Upper lobe of left lung (tissue), 6 donors: ENCODE data around the gene PIK3R2. TPM values are rescaled to one million over a fixed set of nuclear protein-coding genes. Genes with fewer than 3 reads are reported as not detected.
A peak's percentile ranks its signal among the peaks of the same experiment; 100 is the strongest.

Experiments
- ATAC-seq, 2 donors: fragments of 200-7000 bp; cut with Tn5 transposase; one replicate each; pipeline ENCODE4 v1.9.1; 2022; ENCODE audit warnings: mild to moderate bottlenecking in 2 of 2, moderate library complexity in 2 of 2; ENCODE audit not compliant: low FRiP score in 2 of 2
- DNase-seq, 2 donors: peaks; one replicate each; pipeline ENCODE4 v3.0.0-alpha.2; 2019 to 2020
- H3K27ac ChIP-seq, 4 donors: fragments of 200-600 bp; sonication (generic); one replicate each; pipeline ENCODE4 v1.5.1; 2016 to 2019
- H3K27me3 ChIP-seq, 4 donors: fragments of 200-600 bp; sonication (generic); one replicate each; pipeline ENCODE4 v1.5.1; 2017 to 2019
- H3K36me3 ChIP-seq, 4 donors: fragments of 200-600 bp; sonication (generic); one replicate each; pipeline ENCODE4 v1.5.1; 2016 to 2019
- H3K4me1 ChIP-seq, 4 donors: fragments of 200-600 bp; sonication (generic); one replicate each; pipeline ENCODE4 v1.5.1; 2018 to 2019
- H3K4me3 ChIP-seq, 4 donors: fragments of 200-600 bp; sonication (generic); one replicate each; pipeline ENCODE4 v1.5.1; 2017 to 2019; ENCODE audit warnings: mild to moderate bottlenecking in 2 of 4, moderate library complexity in 1 of 4
- H3K9me3 ChIP-seq, 4 donors: fragments of 200-600 bp; sonication (generic); one replicate each; pipeline ENCODE4 v1.5.1; 2018 to 2019
- CTCF ChIP-seq, 6 experiments: fragments of 450-650 bp in 4 of 6; fragments of 200-600 bp in 2 of 6; sonication (generic) in 2 of 6; IDR thresholded peaks; one replicate each; pipeline ENCODE4 v1.5.1; 2016 to 2019; ENCODE audit warnings: antibody characterized with exemption in 6 of 6
- EP300 ChIP-seq, 4 donors: sonication (generic); formaldehyde crosslinking; IDR thresholded peaks; one replicate each; pipeline ENCODE4 v1.5.1; 2017; ENCODE audit warnings: antibody characterized with exemption in 4 of 4, control low read depth in 2 of 4
- POLR2A ChIP-seq, 4 donors: fragments of 450-650 bp; IDR thresholded peaks; one replicate each; pipeline ENCODE4 v1.5.1; 2016 to 2017; ENCODE audit warnings: antibody characterized with exemption in 4 of 4, mild to moderate bottlenecking in 2 of 4
- POLR2AphosphoS5 ChIP-seq, 2 donors: sonication (generic); formaldehyde crosslinking; IDR thresholded peaks; one replicate each; pipeline ENCODE4 v1.5.1; 2017; ENCODE audit warnings: antibody characterized with exemption in 2 of 2
- WGBS, 2 donors: methylation state at CpG; one replicate each; pipeline ENCODE4 v1.1.5; 2017 to 2018; 5-methylcytosine and 5-hydroxymethylcytosine counted together
- total RNA-seq, 6 donors: library from RNA; depleted of rRNA in 4 of 6; stranded (reverse); fragments of >200 nt in 4 of 6; gene quantifications; one replicate each; pipeline versions ENCODE4 v1.1.0 to v1.2.1, GENCODE V29; 2016 to 2021
- donor health status: DM: no; HTN: no; CAD: no; lungs with moderate emphysema.
- donor health status: DM: no; HTN: yes; CAD: no; lungs with severe emphysema.

Gene PIK3R2
- total RNA-seq, 6 donors from 2014 or later: 11.0 to 65.1 (median 30.3) TPM

GRCh38 chr19:18167975-18168645 is 15.1 kb downstream of the PIK3R2 start:
- H3K9me3 ChIP-seq: no peaks in the 10 kb centered on the region
- ATAC-seq (peak; percentile 59 to 67), DNase-seq (peak in 1 of 2 donors; percentile 67)
- 66 to 92% methylated on average over 10 to 14 of the region's 14 CpGs for WGBS, 2 donors
- TF ChIP-seq EP300 (IDR thresholded peaks at IDR 0.05): no peak
- TF ChIP-seq POLR2AphosphoS5 (IDR thresholded peaks at IDR 0.05): no peak
- TF ChIP-seq CTCF (IDR thresholded peaks at IDR 0.05): peak; percentile 66 to 82 (median 78)
- H3K36me3 ChIP-seq: peaks cover 5 to 48% (median 33%) of the 10 kb centered on the region in 4 donors
- H3K4me3 ChIP-seq: no peak overlapping the region
- peaks cover 0 to 20% (median 10%) of the 10 kb centered on the region in 4 donors for H3K4me1 ChIP-seq
- H3K27me3 ChIP-seq: no peaks in the 10 kb centered on the region
- peak overlapping the region in 1 of 4 donors; percentile 91 for H3K27ac ChIP-seq

- DNase-seq: peak in 1 of 2 donors; percentile 88
- ATAC-seq: no peak
- peaks cover 3 to 45% (median 28%) of the 10 kb centered on the region in 4 donors for H3K36me3 ChIP-seq
- H3K4me1 ChIP-seq: peaks cover 0 to 26% (median 16%) of the 10 kb centered on the region in 4 donors
- H3K4me3 ChIP-seq: peak overlapping the region in 1 of 4 donors; percentile 1
- peak overlapping the region; percentile 50 to 91 (median 76) for H3K27ac ChIP-seq
- 93 to 96% methylated on average over 36 to 64 of the region's 66 CpGs for WGBS, 2 donors
- TF ChIP-seq POLR2AphosphoS5 (IDR thresholded peaks at IDR 0.05) (no peak), POLR2A (IDR thresholded peaks at IDR 0.05) (no peak), EP300 (IDR thresholded peaks at IDR 0.05) (no peak)
- H3K27me3 ChIP-seq: no peaks in the 10 kb centered on the region
- no peaks in the 10 kb centered on the region for H3K9me3 ChIP-seq
Measured at GRCh38 chr19:18168673-18169381, 15.9 kb downstream of the PIK3R2 start.

- Histone ChIP-seq H3K27ac (peak overlapping the region; percentile 63 to 91 (median 76)), H3K4me1 (peaks cover 8 to 43% (median 25%) of the 10 kb centered on the region in 4 donors), H3K36me3 (peaks cover 3 to 44% (median 22%) of the 10 kb centered on the region in 4 donors), H3K9me3 (no peaks in the 10 kb centered on the region), H3K4me3 (peak overlapping the region in 1 of 4 donors; percentile 1), H3K27me3 (no peaks in the 10 kb centered on the region)
- ATAC-seq: peak in 1 of 2 donors; percentile 39
- DNase-seq: peak in 1 of 2 donors; percentile 68
- 61 to 65% methylated on average over 14 to 16 of the region's 16 CpGs for WGBS, 2 donors
- TF ChIP-seq CTCF (IDR thresholded peaks at IDR 0.05) (no peak), POLR2AphosphoS5 (IDR thresholded peaks at IDR 0.05) (no peak), POLR2A (IDR thresholded peaks at IDR 0.05) (peak in 1 of 4 donors; percentile 74), EP300 (IDR thresholded peaks at IDR 0.05) (no peak)
Measured at GRCh38 chr19:18170714-18171255, 17.8 kb downstream of the PIK3R2 start.

GRCh38 chr19:18171605-18172327 is 18.8 kb downstream of the PIK3R2 start:
- Histone ChIP-seq H3K36me3 (peaks cover 0 to 36% (median 15%) of the 10 kb centered on the region in 4 donors), H3K27ac (peak overlapping the region; percentile 51 to 91 (median 76)), H3K4me3 (no peak overlapping the region), H3K27me3 (no peaks in the 10 kb centered on the region), H3K9me3 (no peaks in the 10 kb centered on the region), H3K4me1 (peaks cover 8 to 43% (median 25%) of the 10 kb centered on the region in 4 donors)
- DNase-seq (no peak), ATAC-seq (no peak)
- TF ChIP-seq POLR2A (IDR thresholded peaks at IDR 0.05) (peak in 1 of 4 donors; percentile 49), EP300 (IDR thresholded peaks at IDR 0.05) (no peak), POLR2AphosphoS5 (IDR thresholded peaks at IDR 0.05) (no peak)
- 87 to 90% methylated on average over 7 to 8 of the region's 8 CpGs for WGBS, 2 donors

- whole genome bisulfite sequencing, 2 donors: 88 to 90% methylated on average over 3 to 7 of the region's 7 CpGs
- no peak for DNase-seq
- no peak for ATAC-seq
- H3K27me3 ChIP-seq: no peaks in the 10 kb centered on the region
- TF ChIP-seq POLR2AphosphoS5 (IDR thresholded peaks at IDR 0.05) (no peak), CTCF (IDR thresholded peaks at IDR 0.05) (no peak), POLR2A (IDR thresholded peaks at IDR 0.05) (no peak), EP300 (IDR thresholded peaks at IDR 0.05) (no peak)
- no peak overlapping the region for H3K4me3 ChIP-seq
- H3K36me3 ChIP-seq: peaks cover 0 to 36% (median 11%) of the 10 kb centered on the region in 4 donors
- no peaks in the 10 kb centered on the region for H3K9me3 ChIP-seq
- H3K27ac ChIP-seq: peak overlapping the region; percentile 48 to 91 (median 76)
- peaks cover 8 to 43% (median 25%) of the 10 kb centered on the region in 4 donors for H3K4me1 ChIP-seq
Measured at GRCh38 chr19:18172331-18173053, 19.5 kb downstream of the PIK3R2 start.
